ENCODE measurements around the gene LAD1.

Gene LAD1

GRCh38 chr1:201363467-201363866, 35.7 kb downstream of the LAD1 start:
- no peak for DNase-seq (ENCODE audit: low spot score)

DNA sequence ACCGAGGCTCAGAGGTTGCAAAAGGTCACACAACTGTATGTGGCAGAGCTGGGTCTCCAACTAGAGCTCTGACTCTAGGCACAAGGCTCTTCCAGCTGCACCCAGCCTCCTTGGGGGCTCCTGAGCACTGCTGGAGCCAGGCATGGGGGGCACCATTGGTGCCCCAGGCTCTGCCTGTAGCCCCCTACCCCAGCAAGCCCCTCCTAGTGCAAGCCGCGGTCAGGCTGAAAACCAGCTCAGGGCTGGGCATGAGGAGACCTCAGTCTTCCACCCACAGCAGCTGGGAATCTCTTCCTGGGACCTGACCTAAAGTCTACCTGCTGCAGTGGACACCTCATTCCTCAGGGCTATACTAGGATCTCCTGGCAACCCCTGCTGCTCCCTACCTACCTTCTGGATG, 36.2 kb downstream of the LAD1 start:
- no peak for DNase-seq (ENCODE audit: low spot score)

- DNase-seq (ENCODE audit: low spot score), result no peak
These were observed 37.2 kb downstream of the LAD1 start for GRCh38 chr1:201361652-201362504.

DNA sequence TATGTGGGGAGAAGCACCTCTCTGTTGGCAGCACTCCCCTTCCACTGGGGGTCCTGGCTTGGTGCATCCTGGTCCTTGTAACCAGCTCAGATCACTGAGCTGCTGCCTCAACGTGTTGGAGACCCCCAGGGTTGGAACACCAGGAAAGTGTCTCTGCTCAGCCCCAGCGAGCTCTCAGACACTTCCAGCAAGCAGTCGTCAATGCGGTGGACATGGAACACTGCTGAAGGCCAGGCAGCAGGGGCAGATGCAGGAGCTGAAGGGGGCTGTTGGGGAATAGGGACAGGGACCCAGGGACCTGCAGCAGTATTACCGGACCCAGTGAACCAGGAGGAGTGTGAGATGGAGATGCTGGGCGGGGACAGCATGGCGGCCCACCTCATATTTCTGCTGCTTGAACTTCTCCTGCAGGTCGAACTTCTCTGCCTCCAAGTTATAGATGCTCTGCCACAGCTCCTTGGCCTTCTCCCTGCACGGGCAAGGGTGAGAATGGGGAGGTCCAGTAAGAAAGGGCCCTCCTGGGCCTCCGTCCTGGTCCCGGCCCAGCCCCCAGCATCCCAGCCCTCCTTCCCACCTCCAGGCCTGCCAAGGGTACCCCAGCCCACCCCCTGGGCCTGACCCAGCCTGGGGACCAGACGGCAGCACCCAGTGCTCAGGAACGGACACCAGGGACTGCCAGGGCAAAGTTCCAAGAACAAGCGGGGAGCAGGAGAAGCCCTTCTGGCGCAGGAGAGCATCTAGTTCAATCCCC, 38.0 kb downstream of the LAD1 start:
- no peak for DNase-seq (ENCODE audit: low spot score)

- DNase-seq (ENCODE audit: low spot score), result no peak
These were observed 38.6 kb downstream of the LAD1 start for GRCh38 chr1:201360486-201360885.

- DNase-seq (ENCODE audit: low spot score), result no peak
These were observed 39.3 kb downstream of the LAD1 start for GRCh38 chr1:201359873-201360210.

- DNase-seq (ENCODE audit: low spot score), result no peak
These were observed 39.9 kb downstream of the LAD1 start for GRCh38 chr1:201359031-201359872.

DNA sequence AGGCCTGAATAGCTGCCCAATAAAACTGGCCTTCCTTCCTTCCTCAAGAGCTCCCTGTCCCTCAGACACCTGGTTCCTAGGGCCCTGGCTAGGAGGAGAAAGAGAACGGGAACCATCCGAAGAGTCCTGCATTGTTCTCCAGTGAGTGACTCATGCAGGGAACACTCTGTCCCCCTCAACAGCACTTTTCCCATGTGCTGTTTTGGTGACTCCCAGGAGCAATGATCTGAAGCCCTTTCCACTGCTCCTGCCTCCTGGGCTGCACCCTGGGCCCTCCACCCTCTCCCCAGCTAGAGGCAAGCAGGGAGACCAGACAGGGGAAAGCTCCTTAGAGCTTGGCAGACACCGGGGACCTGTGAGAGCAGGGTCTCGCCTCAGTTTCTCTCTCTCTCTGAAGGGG, 40.5 kb downstream of the LAD1 start:
- no peak for DNase-seq (ENCODE audit: low spot score)

- DNase-seq (ENCODE audit: low spot score), result no peak
These were observed 41.3 kb downstream of the LAD1 start for GRCh38 chr1:201357636-201358348.

GRCh38 chr1:201357211-201357610, 41.9 kb downstream of the LAD1 start:
- no peak for DNase-seq (ENCODE audit: low spot score)

DNA sequence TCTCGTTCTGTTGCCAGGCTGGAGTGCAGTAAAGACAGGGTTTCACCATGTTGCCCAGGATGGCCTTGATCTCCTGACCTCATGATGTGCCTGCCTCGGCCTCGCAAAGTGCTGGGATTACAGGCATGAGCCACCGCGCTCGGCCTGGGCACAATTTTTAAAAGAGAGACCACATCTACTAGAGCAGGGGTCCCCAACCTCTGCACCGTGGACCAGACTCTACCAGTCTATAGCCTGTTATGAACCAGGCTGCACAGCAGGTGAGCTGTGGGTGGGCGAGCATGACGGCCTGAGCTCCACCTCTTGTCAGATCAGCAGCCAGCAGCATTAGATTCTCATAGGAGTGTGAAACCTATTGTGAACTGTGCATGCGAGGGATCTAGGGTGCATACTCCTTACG, 42.4 kb downstream of the LAD1 start:
- DNase-seq (ENCODE audit: low spot score), result no peak

DNA sequence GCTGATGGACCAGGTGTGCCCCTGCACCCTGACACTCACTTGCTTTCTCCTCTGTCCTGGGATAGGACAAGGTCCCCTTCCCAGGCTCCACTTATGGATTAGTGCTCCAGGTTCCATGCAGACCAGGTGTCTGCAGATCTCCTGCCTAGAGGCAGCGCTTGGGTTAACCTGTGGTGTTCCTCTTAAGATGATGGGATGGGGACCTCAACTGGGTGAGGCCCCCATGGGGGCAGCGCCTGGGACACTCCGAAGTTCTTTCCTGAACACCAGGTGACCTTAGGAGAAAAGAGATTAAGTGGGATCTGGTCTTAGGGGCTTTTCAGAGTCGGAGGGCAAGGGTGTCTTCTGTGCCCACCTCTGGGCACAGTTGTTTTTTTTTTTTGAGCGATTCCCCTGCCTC, 42.9 kb downstream of the LAD1 start:
- no peak for DNase-seq (ENCODE audit: low spot score)

GRCh38 chr1:201355471-201355870, 43.7 kb downstream of the LAD1 start:
- no peak for DNase-seq (ENCODE audit: low spot score)

DNA sequence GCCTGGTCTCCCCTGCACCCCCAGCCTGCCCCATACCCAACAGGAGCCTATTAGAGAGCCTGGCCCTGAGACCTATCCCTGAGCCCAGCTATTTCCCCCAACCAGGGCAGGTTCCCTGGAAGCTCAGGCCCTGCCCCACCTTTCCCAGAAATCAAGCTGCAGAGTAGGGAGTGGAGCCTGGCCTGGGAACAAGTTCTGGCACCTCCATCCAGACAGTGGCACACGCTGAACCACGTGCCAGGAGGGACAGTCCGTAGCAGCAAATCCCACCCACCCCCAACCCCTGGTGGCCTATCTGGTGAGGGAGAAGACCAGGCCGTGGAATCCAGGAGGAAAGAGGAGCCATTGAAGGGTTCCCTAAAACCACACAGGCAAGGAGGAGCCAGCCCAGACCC, 44.2 kb downstream of the LAD1 start:
- DNase-seq (ENCODE audit: low spot score), result no peak

DNA sequence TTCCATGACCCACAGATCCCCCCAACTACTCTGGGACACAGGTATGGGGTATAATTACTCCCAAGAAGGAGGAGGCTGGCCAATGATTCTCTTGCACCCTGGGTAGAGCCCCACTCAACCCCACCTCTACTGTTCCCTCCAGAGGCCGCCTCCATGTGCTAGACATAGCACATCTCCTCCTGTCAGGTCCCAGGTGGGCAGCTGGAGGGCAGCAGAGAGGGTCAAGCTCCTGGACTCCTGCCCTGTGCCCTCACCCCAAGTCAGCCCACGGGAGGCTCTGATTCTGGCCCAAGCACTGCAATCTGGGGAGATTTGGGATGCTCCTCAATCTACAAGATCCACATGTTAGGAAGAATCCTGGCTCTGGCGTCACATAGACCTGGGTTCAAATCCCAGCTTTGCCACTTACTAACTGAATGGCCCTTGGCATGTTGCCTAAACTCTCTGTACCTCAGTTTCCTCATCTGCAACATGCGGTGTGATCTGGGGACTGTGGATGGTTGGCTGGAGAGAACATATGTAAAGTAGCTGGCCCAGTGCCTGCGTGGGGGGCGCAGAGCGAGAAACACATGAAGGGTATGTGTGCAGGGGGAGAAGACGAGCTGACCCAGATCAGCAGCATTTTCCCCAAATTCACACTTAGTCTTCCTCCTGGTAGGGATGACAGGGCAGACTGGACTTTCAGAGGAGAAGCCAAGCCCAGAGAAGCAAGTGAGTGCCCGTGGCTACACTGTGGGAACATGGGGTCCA, 44.8 kb downstream of the LAD1 start:
- no peak for DNase-seq (ENCODE audit: low spot score)

- DNase-seq (ENCODE audit: low spot score), result no peak
These were observed 45.8 kb downstream of the LAD1 start for GRCh38 chr1:201353186-201353940.

DNA sequence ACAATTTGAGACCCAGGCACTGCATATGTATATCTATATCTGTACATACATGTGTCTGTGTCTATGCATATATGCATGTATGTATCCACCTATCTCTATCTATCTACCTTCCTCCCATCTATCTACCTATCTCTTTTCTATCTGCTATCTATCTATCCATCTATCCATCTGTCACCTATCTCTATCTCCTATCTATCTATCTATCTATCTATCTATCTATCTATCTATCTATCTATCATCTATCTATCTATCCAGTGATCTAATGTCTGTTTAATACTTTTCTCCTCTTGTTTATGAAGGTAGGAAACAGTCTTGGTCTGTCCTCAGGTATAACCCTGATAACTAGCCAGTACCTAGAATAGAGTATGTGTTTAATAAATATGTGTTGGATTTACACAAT, 47.5 kb downstream of the LAD1 start:
- no peak for DNase-seq (ENCODE audit: low spot score)

GRCh38 chr1:201350884-201351283, 48.2 kb downstream of the LAD1 start:
- no peak for DNase-seq (ENCODE audit: low spot score)

DNA sequence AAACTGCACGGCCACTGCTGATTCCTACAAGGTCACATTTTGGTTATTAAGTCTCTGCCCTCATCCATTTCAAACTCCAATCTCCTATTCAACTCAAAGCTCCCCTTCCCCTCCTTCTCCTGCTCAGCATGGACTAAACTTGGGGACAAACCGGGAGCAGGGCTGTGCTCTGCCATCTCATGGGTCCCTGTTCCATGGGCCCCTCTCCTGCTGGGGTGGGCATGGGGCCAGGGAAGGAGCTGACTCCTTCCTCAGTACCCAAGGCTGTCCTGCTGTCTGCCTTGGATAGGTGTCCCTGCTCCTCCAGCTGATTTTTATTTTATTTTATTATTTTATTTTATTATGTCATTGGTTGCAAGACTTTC, 48.8 kb downstream of the LAD1 start:
- DNase-seq (ENCODE audit: low spot score), result no peak

DNA sequence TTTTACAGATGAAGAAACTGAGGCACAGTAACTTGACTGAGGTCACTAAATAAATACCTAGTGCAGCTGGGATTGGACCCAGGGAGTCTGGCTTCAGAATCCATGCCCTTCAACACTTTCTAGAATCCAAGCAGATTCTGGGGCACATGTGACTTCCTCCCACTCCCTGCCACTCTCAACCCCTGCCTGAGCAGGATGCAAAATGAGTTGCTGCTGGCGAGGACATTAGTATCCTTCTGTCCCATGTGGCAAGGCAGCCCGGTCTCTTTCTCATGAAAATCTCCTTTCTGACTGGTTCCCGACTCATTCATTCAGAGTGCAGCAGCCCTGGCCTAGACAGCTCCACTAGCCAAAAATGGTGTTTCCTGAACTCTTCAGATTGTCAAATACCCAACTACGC, 50.0 kb downstream of the LAD1 start:
- peak; percentile 23 for DNase-seq (ENCODE audit: low spot score)

GRCh38 chr1:201348211-201348566, 50.9 kb downstream of the LAD1 start:
- no peak for DNase-seq (ENCODE audit: low spot score)
